GM19043 (cell line): ENCODE results near the gene SGCG.
"Not testable (repeated sequence)": the region's sequence is repeated elsewhere in the genome, so short reads cannot be mapped to it uniquely, and the experiment has no call there.

Source experiments
- ATAC-seq: cut with Tn5 transposase; IDR thresholded peaks from one replicate; pipeline ENCODE4 v1.9.1; 2021; ENCODE audit warnings: low read depth; ENCODE audit not compliant: unreplicated experiment

Gene SGCG, protein sequence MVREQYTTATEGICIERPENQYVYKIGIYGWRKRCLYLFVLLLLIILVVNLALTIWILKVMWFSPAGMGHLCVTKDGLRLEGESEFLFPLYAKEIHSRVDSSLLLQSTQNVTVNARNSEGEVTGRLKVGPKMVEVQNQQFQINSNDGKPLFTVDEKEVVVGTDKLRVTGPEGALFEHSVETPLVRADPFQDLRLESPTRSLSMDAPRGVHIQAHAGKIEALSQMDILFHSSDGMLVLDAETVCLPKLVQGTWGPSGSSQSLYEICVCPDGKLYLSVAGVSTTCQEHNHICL

DNA sequence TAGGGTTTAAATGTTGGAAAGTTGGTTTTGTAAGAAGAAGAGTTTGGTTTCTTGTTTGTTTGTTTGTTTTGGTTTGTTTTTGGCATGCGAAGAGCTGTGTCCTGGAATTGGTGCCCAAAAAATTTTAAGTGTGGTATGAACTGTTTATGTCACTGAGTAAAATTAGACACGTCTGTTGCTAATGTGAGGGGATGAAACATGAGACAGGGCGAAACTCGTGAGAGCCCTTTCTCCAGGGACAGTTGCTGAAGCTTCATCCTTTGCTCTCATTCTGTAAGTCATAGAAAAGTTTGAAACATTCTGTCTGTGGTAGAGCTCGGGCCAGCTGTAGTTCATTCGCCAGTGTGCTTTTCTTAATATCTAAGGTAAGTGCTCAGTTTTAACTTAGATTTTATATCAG, at the start of gene SGCG:
Gene SGCG, plus strand, starts transcription at position 269 of the 400 bp plus-strand sequence. CDS start 22,716 bp downstream, outside the sequence.
- ATAC-seq, result no peak

DNA sequence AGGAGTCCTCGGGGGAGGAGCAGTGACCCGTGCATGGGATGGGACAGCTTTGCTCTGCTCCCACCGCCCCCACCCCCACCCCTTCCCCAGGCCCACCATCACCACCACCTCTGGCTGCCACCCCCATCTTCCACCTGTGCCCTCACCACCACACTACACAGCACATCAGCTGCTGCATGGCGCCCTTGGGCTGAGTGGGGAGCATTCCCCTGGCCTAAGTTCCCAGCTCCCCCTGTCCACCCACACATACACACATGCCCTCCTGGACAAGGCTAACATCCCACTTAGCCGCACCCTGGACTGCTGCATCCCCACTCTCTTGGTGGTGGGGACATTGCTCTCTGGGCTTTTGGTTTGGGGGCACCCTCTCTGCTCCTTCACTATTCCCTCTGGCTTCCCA, 46.2 kb upstream of the SGCG start:
- no peak for ATAC-seq

DNA sequence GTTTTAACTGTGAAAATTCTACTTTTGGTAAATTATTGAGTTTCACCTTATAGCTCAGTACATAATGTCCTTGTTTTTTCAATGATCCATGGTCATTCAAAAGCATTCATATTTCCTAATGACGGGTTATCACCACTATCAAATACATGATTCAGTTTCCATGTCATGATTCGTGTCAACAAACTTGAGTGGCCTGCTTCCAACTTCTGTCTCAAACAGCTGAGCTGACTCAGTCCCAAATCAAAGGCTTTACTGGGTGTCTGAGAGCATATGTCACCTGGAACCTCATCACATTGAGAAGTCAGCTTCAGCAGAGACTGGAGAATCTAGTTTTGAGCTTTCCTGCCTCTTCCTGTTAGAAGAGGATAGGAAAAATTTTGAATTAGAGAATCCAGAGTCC, 40.3 kb upstream of the SGCG start:
- no peak for ATAC-seq

DNA sequence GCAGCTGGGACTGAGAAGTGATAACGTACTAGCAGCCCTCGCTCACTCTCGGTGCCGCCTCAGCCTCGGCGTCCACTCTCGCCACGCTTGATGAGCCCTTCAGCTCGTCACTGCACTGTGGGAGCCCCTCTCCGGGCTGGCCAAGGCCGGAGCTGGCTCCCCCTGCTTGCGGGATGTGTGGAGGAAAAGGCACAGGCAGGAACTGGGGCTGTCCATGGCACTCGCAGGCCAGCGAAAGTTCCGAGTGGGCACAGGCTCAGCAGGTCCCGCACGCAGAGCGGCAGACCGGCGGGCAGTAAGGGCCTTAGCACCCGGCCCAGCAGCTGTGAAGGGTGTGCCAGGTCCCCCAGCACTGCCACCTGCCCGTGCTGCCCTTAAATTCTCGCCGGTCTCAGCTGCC, 38.8 kb upstream of the SGCG start:
- ATAC-seq, result no peak

DNA sequence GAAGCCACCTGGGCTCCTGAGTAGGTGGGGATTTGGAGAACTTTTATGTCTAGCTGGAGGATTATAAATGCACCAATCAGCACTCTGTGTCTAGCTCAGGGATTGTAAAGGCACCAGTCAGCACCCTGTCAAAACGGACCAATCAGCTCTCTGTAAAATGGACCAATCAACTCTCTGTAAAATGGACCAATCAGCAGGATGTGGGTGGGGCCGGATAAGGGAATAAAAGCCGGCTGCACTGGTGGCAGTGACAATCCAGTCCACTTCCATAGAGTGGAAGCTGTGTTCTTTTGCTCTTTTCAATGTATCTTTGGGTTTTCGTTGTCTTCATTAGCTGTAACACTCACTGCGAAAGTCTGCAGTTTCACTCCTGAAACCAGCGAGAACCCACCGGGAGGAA, 38.2 kb upstream of the SGCG start:
- not testable (repeated sequence) for ATAC-seq

DNA sequence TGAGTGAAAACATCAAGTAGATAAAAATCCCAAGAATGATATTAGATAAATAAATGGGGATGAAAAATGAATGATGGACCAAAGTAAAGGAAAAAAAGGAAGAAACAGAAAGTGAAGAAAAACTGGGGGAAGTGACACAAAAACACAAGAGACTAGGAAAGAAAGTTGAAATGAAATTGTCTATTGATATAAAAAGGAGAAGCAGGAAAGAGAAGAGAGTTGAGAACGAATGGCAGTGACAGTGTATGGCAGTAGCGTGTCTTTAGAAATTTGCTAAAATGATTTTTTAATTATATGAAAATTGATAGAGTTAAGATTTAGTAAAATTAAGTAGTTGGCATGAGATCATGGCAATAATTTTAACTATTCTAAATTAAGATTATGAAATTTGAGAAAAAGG, 36.3 kb upstream of the SGCG start:
- no peak for ATAC-seq

DNA sequence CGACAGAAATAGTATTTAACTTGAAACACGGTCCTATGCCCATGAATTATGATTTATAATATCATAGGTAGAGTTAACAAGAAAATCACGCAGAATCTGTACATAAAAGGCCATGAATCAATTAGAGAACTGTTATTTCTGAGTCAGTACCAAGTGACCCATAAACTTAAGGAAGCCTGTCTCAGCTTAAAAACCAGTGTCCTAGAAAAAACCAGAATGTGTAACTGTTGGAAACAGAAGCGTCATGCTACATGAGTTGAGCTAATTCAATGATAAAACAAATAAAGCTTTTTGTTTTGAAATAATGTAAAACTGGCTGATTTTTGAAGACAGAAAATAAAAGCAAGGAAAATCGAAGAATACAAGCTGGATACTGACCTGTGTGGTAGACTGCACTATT, 34.8 kb upstream of the SGCG start:
- ATAC-seq, result no peak

DNA sequence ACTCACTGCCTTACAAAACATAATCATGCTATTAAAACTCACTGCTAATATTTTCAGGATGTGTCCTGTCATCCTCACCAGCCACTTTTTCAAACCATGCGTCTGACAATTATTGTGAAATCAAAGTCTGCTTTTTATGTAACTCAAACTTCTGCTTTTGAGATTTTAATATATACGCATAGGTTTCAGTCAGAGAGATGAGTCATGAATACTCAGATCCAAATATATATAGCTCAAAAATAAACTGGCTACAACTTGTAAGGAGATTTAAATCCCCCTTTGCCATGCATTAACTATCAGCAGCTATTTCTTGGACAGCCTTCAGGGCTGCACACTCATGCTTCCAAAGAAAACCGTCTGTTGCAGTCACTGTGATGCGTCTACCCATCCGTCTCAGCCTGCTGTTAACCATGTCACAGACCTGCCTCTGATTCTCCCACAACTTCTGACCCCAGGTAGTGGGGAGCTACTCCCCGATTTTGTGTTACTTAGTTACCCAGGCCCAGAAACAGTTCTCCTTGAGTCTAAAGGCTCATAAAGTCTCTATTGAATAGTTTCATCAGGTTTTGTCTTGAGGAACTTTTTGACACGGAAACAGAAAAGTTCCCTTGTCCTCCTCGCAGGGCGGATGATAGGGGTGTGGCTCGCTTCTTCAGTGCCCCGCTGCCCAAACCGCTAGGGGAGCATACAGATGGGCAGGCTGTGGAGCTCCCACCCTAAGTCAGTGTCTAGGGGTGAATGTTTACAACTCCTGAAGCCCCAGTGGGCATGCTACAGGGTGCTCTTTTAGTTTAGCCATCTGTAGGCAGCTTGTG, 33.8 kb upstream of the SGCG start:
- no peak for ATAC-seq

DNA sequence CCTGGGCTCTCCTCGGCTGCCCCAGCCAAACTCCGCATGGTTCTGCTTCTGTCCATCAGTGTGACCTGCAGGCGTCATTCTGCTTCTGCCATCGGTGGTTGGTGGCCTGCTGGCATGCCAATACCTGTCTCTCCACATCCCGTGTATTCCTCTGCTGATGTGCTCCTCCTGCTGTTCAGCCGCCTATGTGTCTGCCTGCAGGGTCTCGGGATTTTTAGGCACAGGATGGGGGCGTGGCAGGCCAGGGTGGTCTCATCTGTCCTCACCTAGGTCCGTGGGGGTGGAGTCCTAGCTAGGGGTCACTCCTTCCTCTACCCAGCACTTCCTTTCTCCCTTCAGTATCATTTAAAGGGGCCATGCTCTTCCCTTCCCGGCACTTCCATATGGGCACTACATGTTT, 33.0 kb upstream of the SGCG start:
- ATAC-seq, result no peak

DNA sequence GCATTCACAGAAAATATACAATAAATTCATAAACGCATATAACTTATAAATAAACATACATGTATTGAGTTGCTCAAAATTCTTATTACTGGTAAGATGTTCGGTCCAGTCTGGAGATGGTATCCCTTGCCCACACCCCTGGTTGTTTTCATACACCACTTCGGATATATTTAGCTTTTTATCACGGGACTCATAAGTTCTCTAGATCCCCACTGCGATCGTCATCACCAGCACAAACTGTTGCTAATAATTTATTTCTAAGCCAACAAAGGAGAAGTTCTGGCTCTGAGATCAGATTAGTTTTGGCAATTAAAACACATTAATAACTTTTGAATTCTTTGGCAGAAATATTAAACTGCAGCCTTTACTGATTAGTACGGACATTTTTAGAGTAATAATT, 23.0 kb upstream of the SGCG start:
- ATAC-seq, result no peak

DNA sequence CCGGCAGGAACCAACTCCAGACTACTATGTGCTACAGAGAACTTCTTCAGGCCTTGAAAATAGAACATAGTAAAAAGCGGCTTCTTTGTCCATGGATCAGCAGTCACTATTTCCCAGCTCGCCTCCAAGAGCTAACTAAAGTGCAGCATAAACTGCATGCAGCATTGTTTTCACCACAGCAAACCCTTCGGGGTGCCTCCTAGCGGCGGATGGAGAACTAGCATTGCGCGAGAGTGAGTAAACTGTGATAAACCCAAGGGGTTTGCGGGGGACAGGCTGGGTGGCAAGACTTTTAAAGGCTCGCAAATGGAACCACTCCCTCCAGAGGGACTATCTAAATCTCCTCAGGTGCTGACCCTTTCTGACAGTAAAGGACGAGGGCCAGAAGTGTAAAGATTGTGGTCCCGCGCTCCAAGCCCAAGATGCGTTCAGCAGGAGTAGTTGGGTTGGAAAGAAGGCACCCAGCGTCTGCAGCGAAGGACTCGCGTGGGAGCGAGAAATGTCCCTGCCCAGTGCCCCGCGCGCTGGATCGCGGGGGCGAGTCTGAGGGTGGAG, 21.5 kb upstream of the SGCG start:
- no peak for ATAC-seq

DNA sequence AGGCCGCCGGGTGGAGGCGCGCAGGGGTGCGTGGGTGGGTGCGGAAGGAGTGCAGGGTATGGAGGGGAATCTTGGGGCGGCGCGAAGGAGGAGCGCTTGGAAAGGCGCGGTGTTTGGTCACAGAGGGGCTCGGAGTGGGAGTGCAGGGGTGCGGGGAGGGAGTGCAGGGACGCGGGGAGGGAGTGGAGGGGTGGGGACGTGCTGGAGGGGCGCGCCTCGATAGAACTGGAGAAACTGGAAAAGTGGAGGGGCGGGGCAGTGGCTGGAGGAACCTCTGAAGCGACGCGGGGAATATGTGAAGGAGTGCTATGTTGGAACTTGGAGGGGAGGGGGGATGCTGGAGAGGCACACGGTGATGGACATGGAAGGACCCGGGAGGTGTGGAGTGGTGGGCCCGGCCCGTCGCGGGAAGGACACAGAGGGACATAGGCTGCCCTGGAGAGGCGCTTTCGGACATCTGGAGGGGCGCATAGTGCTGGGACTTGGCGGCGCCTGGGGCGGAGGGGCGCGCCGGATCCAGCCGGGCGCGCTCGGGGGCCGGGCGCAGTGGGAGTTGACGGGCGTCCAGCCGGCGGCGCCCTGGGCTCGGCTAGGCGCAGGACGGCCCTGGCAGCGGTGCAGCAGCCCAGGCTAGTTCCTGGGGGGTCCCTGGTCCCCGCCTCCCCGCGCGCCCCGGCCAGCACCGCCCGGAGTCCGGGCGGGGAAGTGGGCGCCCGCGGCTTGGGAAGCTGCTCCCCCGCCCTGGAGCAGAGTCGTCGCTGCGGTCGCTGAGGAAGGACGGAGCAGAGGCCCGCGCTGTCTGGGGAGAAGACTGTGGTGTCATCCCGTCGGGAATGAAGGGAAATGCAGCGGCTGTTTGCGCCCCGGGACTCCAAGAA, 20.8 kb upstream of the SGCG start:
- ATAC-seq, result no peak

DNA sequence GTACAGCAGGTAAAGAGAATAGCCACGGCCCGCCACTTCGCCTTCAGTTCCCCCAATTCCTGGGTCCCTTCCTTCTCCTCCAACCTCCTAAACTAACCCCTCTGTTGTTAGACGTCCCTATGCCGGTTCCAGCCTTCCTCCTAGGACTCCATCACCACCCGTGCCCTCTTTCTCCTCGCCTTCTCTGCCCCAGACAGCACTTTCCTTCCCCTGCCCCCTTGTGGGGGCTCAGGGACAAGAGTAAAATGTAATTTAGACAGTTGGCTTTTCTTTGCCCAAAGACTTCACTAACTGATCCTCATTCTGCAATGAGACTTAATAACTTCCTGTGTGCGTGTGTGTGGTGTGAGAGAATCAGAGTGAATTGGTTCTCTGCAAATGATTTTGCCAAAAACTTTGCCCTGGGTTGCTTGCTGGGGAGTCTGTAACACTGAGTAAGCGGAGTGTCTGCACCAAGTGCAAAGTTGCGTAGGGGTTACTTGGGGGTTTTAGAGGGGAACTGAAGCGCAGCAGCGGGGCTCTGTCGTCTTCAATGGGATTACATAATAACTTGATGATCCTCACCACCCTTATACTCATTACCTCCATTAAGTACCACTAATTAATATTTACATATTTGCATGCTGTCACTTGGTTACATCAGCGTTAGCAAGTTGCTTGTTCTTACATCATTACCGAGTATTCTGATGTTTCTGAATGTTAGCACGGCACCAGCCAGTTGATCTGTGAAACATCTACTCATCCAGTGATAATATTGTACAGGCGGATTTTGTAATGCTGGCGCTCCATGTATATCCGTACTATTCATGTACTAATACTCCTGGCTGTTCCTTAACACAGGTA, 19.9 kb upstream of the SGCG start:
- no peak for ATAC-seq

DNA sequence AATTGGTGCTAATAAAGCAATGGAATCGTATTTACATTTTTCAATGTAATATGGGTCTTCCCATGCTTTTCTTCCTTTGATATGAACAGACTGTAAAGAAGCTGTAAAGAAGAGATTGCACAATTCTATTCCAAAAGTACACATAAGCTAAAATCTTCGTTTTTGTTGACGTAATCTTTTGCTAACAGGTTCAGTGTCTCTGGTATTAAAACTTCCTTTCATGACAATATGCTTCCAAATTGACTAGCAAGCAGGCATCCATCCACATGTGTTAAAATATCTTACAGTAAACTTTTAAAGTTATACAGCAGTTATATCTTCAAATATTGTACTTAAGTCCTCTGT, 19.3 kb upstream of the SGCG start:
- no peak for ATAC-seq

DNA sequence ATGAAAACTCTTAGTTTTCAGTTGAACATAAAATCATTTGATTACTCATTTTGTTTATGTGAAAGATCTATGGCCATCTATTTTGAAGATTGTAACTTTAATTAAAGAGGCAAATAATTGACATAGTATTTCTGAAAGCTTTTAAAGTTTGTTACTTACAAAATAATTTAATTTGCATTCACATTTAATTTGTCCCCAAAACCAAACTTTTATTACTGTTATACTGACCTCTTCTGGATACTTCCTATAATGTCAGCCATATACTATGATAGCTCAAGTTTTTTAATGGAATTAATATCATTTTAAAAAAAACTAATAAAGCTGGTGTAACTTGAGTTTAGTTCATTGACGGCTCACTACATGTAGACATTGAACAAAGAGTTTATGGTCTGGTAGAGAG, 4.9 kb upstream of the SGCG start:
- no peak for ATAC-seq

DNA sequence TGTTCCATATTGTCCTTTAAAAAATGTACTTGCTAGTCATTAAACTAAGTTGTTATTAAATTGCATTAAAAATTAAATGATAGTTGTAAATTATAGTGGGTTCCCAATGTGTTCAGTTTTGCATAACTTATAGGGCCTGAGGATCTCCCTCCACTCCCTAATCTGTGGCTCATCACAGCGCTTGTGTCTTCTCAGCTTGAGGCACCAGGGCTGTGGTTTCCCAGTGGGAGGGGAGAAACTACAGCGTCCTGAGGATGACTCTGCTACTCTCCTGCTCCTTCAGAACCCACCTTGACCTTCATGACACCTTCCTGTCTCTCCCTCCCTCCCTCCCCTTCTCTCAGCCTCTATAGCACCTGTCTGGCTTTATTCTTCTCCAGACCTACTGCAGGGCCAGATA, 1.4 kb downstream of the SGCG start:
- no peak for ATAC-seq

DNA sequence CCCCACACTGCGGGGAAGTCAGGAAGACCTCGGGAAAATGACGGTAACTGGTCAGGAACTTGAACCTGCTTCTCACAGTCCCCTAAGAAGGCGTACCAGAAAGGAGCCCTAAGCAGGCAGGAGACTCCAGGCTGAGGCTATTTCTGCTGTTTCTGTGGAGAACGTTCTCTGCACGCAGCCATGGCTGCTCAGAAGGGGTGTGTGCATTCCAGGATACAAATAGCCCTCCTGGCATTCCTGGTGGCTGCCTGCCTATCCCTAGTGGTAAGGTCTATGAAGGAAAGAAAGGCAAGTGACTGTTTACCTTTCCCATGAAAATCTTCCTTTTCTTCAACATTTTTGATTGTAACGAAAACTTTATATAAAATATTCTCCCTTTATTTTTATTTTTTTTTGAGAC, 2.5 kb downstream of the SGCG start:
- ATAC-seq, result no peak

DNA sequence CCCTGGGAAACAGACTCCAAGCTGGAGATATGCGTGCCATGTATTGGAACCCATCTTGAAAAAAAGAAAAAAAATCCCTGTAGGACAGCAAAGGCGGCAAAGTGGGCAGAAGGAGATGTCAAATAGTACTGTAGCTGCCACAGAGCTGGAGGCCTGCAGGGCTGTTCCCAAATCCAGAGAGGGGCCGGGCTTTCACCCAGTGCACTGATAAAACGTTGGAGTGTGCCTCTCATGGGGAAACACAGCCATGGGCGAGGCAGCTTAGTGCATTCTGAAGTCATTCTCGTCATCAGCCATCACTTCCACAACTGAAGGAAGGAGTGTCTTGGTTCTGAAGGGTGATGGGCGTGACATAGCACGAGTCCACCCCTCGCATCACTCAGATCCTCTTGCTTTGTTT, 4.8 kb downstream of the SGCG start:
- ATAC-seq, result no peak

DNA sequence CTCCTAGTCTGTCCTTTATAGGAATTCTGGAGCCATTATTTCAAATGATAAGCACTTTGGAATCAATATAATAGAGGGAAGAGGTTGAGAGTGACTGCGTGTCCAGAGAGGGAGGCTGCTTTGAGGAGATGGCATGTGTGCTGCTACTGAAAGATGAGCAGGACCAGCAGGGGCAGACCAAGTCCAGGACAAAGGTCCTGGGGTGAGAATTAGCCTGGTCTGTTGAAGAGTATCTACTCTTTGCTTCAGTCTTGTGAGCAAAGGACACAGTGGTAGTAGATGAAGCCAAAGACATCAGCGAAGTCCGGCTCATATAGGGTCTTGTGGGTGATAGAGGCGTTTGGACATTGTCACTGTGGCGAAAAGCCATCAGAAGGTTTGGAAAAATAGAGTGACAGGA, 21.1 kb downstream of the SGCG start:
- no peak for ATAC-seq

DNA sequence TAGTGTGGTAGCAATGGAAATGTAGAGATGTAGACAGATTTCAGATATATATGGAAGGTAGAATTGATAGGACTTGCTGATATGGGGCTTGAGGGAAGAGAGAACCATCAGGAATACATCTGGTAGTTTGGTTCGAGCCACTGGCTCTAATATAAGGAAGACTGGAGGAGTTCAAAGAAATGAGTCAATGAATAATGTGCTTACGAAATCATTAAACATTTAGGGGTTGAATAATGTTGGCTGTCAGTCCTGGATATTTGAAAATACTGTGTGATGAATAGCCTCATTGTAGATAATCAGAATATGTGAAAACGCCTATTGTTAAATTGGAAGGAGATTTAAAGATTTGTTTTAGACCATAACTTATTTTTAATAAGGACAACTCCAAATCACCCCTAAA, 21.6 kb downstream of the SGCG start:
- no peak for ATAC-seq
